Panc1 (cell line): ENCODE data around the gene MTPN.

ENCODE experiments used
- CTCF ChIP-seq: fragments of 450-650 bp; IDR thresholded peaks from 2 replicates; pipeline ENCODE4 v1.5.1; 2017; ENCODE audit warnings: mild to moderate bottlenecking
- POLR2AphosphoS5 ChIP-seq: IDR thresholded peaks from 2 replicates; pipeline ENCODE4 v1.6.1; 2012; ENCODE audit warnings: mild to moderate bottlenecking, low read depth, low read length, moderate library complexity
- REST ChIP-seq, 2 experiments: IDR thresholded peaks; 2 replicates each; pipeline ENCODE4 v1.6.1; 2011 to 2012; ENCODE audit warnings: low read depth in 2 of 2, control low read depth in 1 of 2, low read length in 1 of 2, mild to moderate bottlenecking in 1 of 2, moderate library complexity in 1 of 2; ENCODE audit not compliant: insufficient read depth in 1 of 2
- SIN3A ChIP-seq: IDR thresholded peaks from 2 replicates; pipeline ENCODE4 v1.6.1; 2012; ENCODE audit warnings: low read depth, mild to moderate bottlenecking, low read length, moderate library complexity, borderline replicate concordance; ENCODE audit not compliant: insufficient read depth

- TF ChIP-seq CTCF (no peak), REST (IDR thresholded peaks at IDR 0.05; ENCODE audit: insufficient read depth in 1 of 2, low read depth in 2 of 2, low read length in 1 of 2) (no peak), POLR2AphosphoS5 (no peak), SIN3A (no peak)
Observed at GRCh38 chr7:136015638-136016037, 38.5 kb upstream of the MTPN start.
